GM12875 (cell line): ENCODE results near the gene RORB.

Experiments used
- H3K4me3 ChIP-seq: one replicate; pipeline ENCODE4 v1.5.1; 2011; ENCODE audit warnings: low read depth, low read length, control low read depth
- CTCF ChIP-seq: IDR thresholded peaks from 2 replicates; pipeline ENCODE4 v1.5.1; 2011; ENCODE audit warnings: low read depth, mild to moderate bottlenecking, control low read depth, inconsistent platforms, low read length, moderate library complexity, borderline replicate concordance; ENCODE audit not compliant: insufficient read depth

Gene RORB

GRCh38 chr9:74653410-74654080 lies 156.4 kb downstream of the RORB start:
- TF ChIP-seq CTCF, result no peak

GRCh38 chr9:74662674-74663073 lies 165.5 kb downstream of the RORB start:
- no peak overlapping the region for H3K4me3 ChIP-seq
- no peak for TF ChIP-seq CTCF

More at GRCh38 chr9:74653410-74654080, 156.4 kb downstream of the RORB start:
- no peak overlapping the region for H3K4me3 ChIP-seq

GRCh38 chr9:74663439-74663838 lies 166.3 kb downstream of the RORB start:
- no peak overlapping the region for H3K4me3 ChIP-seq
- TF ChIP-seq CTCF, result no peak

- TF ChIP-seq CTCF, result no peak
- H3K4me3 ChIP-seq, result no peak overlapping the region
Observed at GRCh38 chr9:74666625-74667316, 169.6 kb downstream of the RORB start.

- no peak for TF ChIP-seq CTCF
- no peak overlapping the region for H3K4me3 ChIP-seq
Observed at GRCh38 chr9:74672237-74672636, 175.1 kb downstream of the RORB start.

- TF ChIP-seq CTCF, result no peak
- no peak overlapping the region for H3K4me3 ChIP-seq
Observed at GRCh38 chr9:74674077-74674476, 176.9 kb downstream of the RORB start.

GRCh38 chr9:74681906-74682305 lies 184.8 kb downstream of the RORB start:
- TF ChIP-seq CTCF, result no peak
- H3K4me3 ChIP-seq, result no peak overlapping the region
